ENCODE data around the gene ATP6V1D. TPM values are rescaled to one million over a fixed set of nuclear protein-coding genes. Genes with fewer than 3 reads are reported as not detected.

ATP6V1D gene
- total and polyA plus RNA-seq, 9 of the 15 experiments (the other 6 are each of a cell fraction or from before 2014, with no cell fraction given) = 35.5 to 91.0 (median 50.0) TPM

DNA sequence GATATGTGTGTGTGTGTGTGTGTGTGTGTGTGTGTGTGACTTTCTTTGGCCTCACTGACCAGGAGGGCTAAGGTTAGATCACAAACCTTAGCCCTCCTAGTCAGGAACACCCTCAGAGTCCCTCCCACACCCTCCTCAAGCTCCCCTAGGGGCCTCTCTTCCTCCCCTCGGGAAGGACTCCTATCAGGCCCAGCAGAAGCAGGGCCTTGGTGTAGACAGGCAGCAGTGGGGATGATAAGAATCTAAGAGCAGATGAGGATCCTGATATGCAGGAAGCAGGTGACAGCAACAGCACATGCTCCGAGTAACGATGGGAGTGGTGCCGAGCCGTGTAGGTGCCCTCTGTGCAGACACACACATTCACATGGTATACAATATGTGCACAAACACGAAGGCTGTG lies 31.7 kb upstream of the ATP6V1D start (continued):
- peak; percentile 27; the same call in 1 of the 2 replicates for TF ChIP-seq MTA2 (IDR thresholded peaks at IDR 0.05; ENCODE audit: low read depth)
- TF ChIP-seq TEAD1 (CRISPR knock-in tag; IDR thresholded peaks at IDR 0.05) = no peak
- TF ChIP-seq, protein P1, sequence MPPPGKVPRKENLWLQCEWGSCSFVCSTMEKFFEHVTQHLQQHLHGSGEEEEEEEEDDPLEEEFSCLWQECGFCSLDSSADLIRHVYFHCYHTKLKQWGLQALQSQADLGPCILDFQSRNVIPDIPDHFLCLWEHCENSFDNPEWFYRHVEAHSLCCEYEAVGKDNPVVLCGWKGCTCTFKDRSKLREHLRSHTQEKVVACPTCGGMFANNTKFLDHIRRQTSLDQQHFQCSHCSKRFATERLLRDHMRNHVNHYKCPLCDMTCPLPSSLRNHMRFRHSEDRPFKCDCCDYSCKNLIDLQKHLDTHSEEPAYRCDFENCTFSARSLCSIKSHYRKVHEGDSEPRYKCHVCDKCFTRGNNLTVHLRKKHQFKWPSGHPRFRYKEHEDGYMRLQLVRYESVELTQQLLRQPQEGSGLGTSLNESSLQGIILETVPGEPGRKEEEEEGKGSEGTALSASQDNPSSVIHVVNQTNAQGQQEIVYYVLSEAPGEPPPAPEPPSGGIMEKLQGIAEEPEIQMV (tag; conservative IDR thresholded peaks at IDR 0.05; ENCODE audit: low read depth) = no peak
- no peak for TF ChIP-seq ZNF134 (CRISPR knock-in tag; conservative IDR thresholded peaks at IDR 0.05)
- no peak for TF ChIP-seq NR1H2 (CRISPR knock-in tag; IDR thresholded peaks at IDR 0.05)
- TF ChIP-seq, protein P2, sequence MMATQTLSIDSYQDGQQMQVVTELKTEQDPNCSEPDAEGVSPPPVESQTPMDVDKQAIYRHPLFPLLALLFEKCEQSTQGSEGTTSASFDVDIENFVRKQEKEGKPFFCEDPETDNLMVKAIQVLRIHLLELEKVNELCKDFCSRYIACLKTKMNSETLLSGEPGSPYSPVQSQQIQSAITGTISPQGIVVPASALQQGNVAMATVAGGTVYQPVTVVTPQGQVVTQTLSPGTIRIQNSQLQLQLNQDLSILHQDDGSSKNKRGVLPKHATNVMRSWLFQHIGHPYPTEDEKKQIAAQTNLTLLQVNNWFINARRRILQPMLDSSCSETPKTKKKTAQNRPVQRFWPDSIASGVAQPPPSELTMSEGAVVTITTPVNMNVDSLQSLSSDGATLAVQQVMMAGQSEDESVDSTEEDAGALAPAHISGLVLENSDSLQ (IDR thresholded peaks at IDR 0.05) = no peak
- TF ChIP-seq ZNF785 (CRISPR knock-in tag; IDR thresholded peaks at IDR 0.05) = no peak
- no peak for TF ChIP-seq SMARCC2 (IDR thresholded peaks at IDR 0.05; ENCODE audit: low read depth)
- peak; percentile 65; the same call in 1 of the 2 replicates for TF ChIP-seq CTBP1 (IDR thresholded peaks at IDR 0.05; ENCODE audit: borderline replicate concordance)
- TF ChIP-seq ZKSCAN1 (IDR thresholded peaks at IDR 0.05; ENCODE audit: low read depth, low read length) = no peak
- no peak for TF ChIP-seq CREM (IDR thresholded peaks at IDR 0.05; ENCODE audit: low read depth)
- no peak for TF ChIP-seq XRCC3 (IDR thresholded peaks at IDR 0.05)
- TF ChIP-seq DPF2 (IDR thresholded peaks at IDR 0.05) = peak; percentile 55
- no peak for TF ChIP-seq RBM14 (IDR thresholded peaks at IDR 0.05; ENCODE audit: borderline replicate concordance, insufficient read depth, low read depth, low read length)
- no peak for TF ChIP-seq SP2 (IDR thresholded peaks at IDR 0.05; ENCODE audit: extremely low read depth, low read depth, low read length, poor library complexity, severe bottlenecking)
- no peak for TF ChIP-seq ZNF23 (CRISPR knock-in tag; IDR thresholded peaks at IDR 0.05)
- no peak for TF ChIP-seq HDAC1 (IDR thresholded peaks at IDR 0.05)
- TF ChIP-seq, protein P3, sequence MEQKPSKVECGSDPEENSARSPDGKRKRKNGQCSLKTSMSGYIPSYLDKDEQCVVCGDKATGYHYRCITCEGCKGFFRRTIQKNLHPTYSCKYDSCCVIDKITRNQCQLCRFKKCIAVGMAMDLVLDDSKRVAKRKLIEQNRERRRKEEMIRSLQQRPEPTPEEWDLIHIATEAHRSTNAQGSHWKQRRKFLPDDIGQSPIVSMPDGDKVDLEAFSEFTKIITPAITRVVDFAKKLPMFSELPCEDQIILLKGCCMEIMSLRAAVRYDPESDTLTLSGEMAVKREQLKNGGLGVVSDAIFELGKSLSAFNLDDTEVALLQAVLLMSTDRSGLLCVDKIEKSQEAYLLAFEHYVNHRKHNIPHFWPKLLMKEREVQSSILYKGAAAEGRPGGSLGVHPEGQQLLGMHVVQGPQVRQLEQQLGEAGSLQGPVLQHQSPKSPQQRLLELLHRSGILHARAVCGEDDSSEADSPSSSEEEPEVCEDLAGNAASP (IDR thresholded peaks at IDR 0.05) = no peak
- no peak for TF ChIP-seq FOXK1 (CRISPR knock-in tag; IDR thresholded peaks at IDR 0.05; ENCODE audit: borderline replicate concordance)
- no peak for TF ChIP-seq HDAC6 (IDR thresholded peaks at IDR 0.05; ENCODE audit: low read depth, low read length)
- no peak for TF ChIP-seq ZNF780A (CRISPR knock-in tag; IDR thresholded peaks at IDR 0.05)
- TF ChIP-seq, protein P4, sequence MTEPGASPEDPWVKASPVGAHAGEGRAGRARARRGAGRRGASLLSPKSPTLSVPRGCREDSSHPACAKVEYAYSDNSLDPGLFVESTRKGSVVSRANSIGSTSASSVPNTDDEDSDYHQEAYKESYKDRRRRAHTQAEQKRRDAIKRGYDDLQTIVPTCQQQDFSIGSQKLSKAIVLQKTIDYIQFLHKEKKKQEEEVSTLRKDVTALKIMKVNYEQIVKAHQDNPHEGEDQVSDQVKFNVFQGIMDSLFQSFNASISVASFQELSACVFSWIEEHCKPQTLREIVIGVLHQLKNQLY (CRISPR knock-in tag; conservative IDR thresholded peaks at IDR 0.05) = no peak
- TF ChIP-seq TCF7L2 (IDR thresholded peaks at IDR 0.05; ENCODE audit: low read depth, low read length) = no peak
- no peak for TF ChIP-seq SRSF7 (optimal IDR thresholded peaks at IDR 0.05; ENCODE audit: low read depth, low read length)
- no peak for TF ChIP-seq ZNF282 (CRISPR knock-in tag; IDR thresholded peaks at IDR 0.05)

Data from K562 (cell line).